ENCODE measurements around the gene CCDC73. TPM values are rescaled to one million over a fixed set of nuclear protein-coding genes. Genes with fewer than 3 reads are reported as not detected.

The CCDC73 gene
- total and polyA plus RNA-seq, 2 donors (not counting 1 experiment from before 2014, with no cell fraction given) = 0.05 TPM; not detected in 1

GRCh38 chr11:32752001-32752400, 42.5 kb downstream of the CCDC73 start:
- no peak overlapping the region for H3K4me2 ChIP-seq (replicated peaks; ENCODE audit: low read depth, low read length, poor library complexity, severe bottlenecking)
- H3K27me3 ChIP-seq (replicated peaks in 1 of 4; ENCODE audit: control extremely low read depth in 1 of 4, control insufficient read depth in 3 of 4, insufficient read depth in 4 of 4, low read length in 3 of 4) = no peaks in the 10 kb centered on the region
- DNase-seq (no peak), ATAC-seq (ENCODE audit: low read depth) (no peak)
- H3K4me3 Mint-ChIP-seq = no peak overlapping the region
- intact Hi-C loops (cut with micrococcal nuclease) = no loop called here
- no peaks in the 10 kb centered on the region for H3K36me3 ChIP-seq (replicated peaks in 1 of 2; ENCODE audit: control extremely low read depth in 1 of 2, control insufficient read depth in 1 of 2, extremely low read depth in 1 of 2, insufficient read depth in 2 of 2, low read length in 1 of 2)
- H3K9me3 Mint-ChIP-seq (ENCODE audit: insufficient read depth) = no peaks in the 10 kb centered on the region
- ChIA-PET POLR2A (no interaction called here), CTCF (interaction anchor here (5.6 kb wide), 1 partner anchor 40 kb away, joined by 29 read pairs; no protein-coding TSS in a partner anchor)
- H3K4me3 ChIP-seq (ENCODE audit: control extremely low read depth in 1 of 5, extremely low read depth in 1 of 5, insufficient read depth in 1 of 5, low read depth in 2 of 5, low read length in 4 of 5) = no peak overlapping the region
- H2AFZ ChIP-seq (ENCODE audit: insufficient read depth, low read depth, low read length, poor library complexity, severe bottlenecking) = no peak overlapping the region
- peaks cover 15% of the 10 kb centered on the region for H3K27me3 Mint-ChIP-seq
- no peak overlapping the region for H3K9ac ChIP-seq (ENCODE audit: low read length)
- no peaks in the 10 kb centered on the region for H3K4me1 ChIP-seq (ENCODE audit: control insufficient read depth in 2 of 2, insufficient read depth in 2 of 2, low read length in 2 of 2)
- H3K79me2 ChIP-seq (ENCODE audit: control insufficient read depth, insufficient read depth, low read length) = no peaks in the 10 kb centered on the region
- no peak for TF ChIP-seq EZH2 (IDR thresholded peaks at IDR 0.05; ENCODE audit: borderline replicate concordance, insufficient read depth, low read depth, low read length, poor library complexity, severe bottlenecking)
- no peak for TF ChIP-seq CTCF (IDR thresholded peaks at IDR 0.05)
- no peak overlapping the region for H3K27ac ChIP-seq (ENCODE audit: low read length in 2 of 2)
- no peaks in the 10 kb centered on the region for H3K4me1 Mint-ChIP-seq
- WGBS (ENCODE audit: insufficient coverage) = no CpG with 5 or more reads among the region's 2 CpGs
- H3K27ac Mint-ChIP-seq = no peak overlapping the region
- H3K9me3 ChIP-seq (ENCODE audit: control extremely low read depth in 1 of 3, control insufficient read depth in 2 of 3, insufficient read depth in 1 of 3, low read length in 2 of 3) = peaks cover 0 to 5% (median 0%) of the 10 kb centered on the region in 3 donors
- H4K20me1 ChIP-seq (ENCODE audit: control insufficient read depth, insufficient read depth, low read length, poor library complexity, severe bottlenecking) = no peaks in the 10 kb centered on the region

GRCh38 chr11:32751381-32751780, 43.1 kb downstream of the CCDC73 start:
- Histone ChIP-seq H2AFZ (ENCODE audit: insufficient read depth, low read depth, low read length, poor library complexity, severe bottlenecking) (no peak overlapping the region), H3K4me2 (replicated peaks; ENCODE audit: low read depth, low read length, poor library complexity, severe bottlenecking) (no peak overlapping the region), H3K4me1 (ENCODE audit: control insufficient read depth in 2 of 2, insufficient read depth in 2 of 2, low read length in 2 of 2) (no peaks in the 10 kb centered on the region), H3K4me3 (ENCODE audit: control extremely low read depth in 1 of 5, extremely low read depth in 1 of 5, insufficient read depth in 1 of 5, low read depth in 2 of 5, low read length in 4 of 5) (no peak overlapping the region), H4K20me1 (ENCODE audit: control insufficient read depth, insufficient read depth, low read length, poor library complexity, severe bottlenecking) (no peaks in the 10 kb centered on the region), H3K27ac (ENCODE audit: low read length in 2 of 2) (no peak overlapping the region), H3K36me3 (replicated peaks in 1 of 2; ENCODE audit: control extremely low read depth in 1 of 2, control insufficient read depth in 1 of 2, extremely low read depth in 1 of 2, insufficient read depth in 2 of 2, low read length in 1 of 2) (no peaks in the 10 kb centered on the region), H3K79me2 (ENCODE audit: control insufficient read depth, insufficient read depth, low read length) (no peaks in the 10 kb centered on the region), H3K9me3 (ENCODE audit: control extremely low read depth in 1 of 3, control insufficient read depth in 2 of 3, insufficient read depth in 1 of 3, low read length in 2 of 3) (peaks cover 0 to 5% (median 0%) of the 10 kb centered on the region in 3 donors), H3K9ac (ENCODE audit: low read length) (no peak overlapping the region), H3K27me3 (replicated peaks in 1 of 4; ENCODE audit: control extremely low read depth in 1 of 4, control insufficient read depth in 3 of 4, insufficient read depth in 4 of 4, low read length in 3 of 4) (no peaks in the 10 kb centered on the region)
- no peak for TF ChIP-seq EZH2 (IDR thresholded peaks at IDR 0.05; ENCODE audit: borderline replicate concordance, insufficient read depth, low read depth, low read length, poor library complexity, severe bottlenecking)
- TF ChIP-seq CTCF (IDR thresholded peaks at IDR 0.05) = no peak
- DNase-seq (no peak), ATAC-seq (ENCODE audit: low read depth) (no peak)
- ChIA-PET CTCF (interaction anchor here (5.6 kb wide), 1 partner anchor 40 kb away, joined by 29 read pairs; no protein-coding TSS in a partner anchor), POLR2A (no interaction called here)
- no peaks in the 10 kb centered on the region for H3K4me1 Mint-ChIP-seq
- intact Hi-C loops (cut with micrococcal nuclease) = no loop called here
- peaks cover 21% of the 10 kb centered on the region for H3K27me3 Mint-ChIP-seq
- no peak overlapping the region for H3K27ac Mint-ChIP-seq
- 96% methylated on average over 5 of the region's 6 CpGs for WGBS (ENCODE audit: insufficient coverage)
- H3K9me3 Mint-ChIP-seq (ENCODE audit: insufficient read depth) = no peaks in the 10 kb centered on the region
- H3K4me3 Mint-ChIP-seq = no peak overlapping the region

Measured in B cell (primary cell).